ENCODE data around the gene ARL15.
"Not testable (repeated sequence)": the region's sequence is repeated elsewhere in the genome, so short reads cannot be mapped to it uniquely, and the experiment has no call there.

The ARL15 gene

DNA sequence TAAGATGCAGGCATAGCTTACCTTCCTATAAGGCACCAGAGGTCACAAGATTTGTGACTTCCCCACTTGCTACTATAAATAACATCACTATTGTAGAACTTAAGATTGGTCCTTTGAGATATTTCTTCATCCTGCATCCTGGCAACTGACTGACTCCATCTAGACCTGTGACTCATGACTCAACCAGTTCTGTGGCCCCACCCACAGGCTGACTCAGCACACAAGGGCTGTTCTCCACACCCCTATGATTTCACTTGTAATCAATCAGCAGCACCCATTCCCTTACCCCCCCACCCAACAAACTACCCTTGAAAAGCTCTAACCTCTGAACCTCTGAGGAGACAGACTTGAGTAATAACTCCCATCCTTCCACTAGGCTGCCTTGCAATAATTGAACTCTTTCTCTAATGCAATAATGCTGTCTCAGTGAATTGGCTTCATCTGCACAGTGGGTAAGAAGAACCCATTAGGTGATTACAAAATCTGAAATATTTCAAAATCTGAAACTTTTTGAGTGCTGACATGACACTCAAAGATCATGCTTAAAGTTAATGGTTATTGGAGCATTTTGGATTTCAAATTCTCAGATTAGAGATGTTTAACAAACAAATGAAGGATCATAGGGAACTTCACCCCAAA is 296.7 kb downstream of the ARL15 start:
- DNase-seq, result peak; percentile 68

DNA sequence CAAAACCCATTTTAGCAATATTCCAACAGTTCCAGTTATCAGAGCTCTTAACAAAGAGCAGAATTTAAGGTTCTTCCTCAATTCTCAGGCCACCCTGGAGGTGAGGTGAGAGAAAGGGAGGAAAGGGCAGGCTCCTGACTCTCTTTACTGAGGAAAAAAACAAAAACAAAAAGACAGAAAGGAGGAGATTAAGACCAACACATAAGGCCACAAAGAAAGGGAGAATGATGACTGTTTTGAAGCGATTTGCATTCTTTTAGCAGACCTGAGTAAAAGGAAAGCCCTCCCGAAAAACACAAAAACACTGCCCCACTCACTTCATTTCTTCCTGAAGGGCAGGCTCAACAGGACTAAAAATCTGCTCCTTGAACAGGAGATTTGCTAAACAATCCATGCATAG is 300.5 kb downstream of the ARL15 start:
- DNase-seq, result no peak

DNA sequence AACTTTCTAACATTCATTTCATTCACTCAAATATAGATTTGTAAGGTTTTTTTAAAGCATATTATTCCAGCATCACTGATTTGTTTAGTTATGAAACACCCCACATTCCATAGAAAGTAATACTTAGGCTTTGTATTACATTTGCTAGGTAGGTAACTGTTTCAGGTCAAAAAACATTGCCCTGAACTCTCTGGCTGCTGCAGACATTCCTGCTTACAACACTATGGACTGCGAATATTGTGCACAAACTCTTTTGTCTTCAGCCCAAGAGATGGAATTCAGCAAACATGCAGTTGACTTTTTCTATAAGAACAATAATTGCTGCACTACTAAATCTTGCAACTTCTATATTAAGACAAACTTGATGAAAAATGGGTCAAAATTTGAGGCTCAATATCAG is 301.0 kb downstream of the ARL15 start:
- no peak for DNase-seq

DNA sequence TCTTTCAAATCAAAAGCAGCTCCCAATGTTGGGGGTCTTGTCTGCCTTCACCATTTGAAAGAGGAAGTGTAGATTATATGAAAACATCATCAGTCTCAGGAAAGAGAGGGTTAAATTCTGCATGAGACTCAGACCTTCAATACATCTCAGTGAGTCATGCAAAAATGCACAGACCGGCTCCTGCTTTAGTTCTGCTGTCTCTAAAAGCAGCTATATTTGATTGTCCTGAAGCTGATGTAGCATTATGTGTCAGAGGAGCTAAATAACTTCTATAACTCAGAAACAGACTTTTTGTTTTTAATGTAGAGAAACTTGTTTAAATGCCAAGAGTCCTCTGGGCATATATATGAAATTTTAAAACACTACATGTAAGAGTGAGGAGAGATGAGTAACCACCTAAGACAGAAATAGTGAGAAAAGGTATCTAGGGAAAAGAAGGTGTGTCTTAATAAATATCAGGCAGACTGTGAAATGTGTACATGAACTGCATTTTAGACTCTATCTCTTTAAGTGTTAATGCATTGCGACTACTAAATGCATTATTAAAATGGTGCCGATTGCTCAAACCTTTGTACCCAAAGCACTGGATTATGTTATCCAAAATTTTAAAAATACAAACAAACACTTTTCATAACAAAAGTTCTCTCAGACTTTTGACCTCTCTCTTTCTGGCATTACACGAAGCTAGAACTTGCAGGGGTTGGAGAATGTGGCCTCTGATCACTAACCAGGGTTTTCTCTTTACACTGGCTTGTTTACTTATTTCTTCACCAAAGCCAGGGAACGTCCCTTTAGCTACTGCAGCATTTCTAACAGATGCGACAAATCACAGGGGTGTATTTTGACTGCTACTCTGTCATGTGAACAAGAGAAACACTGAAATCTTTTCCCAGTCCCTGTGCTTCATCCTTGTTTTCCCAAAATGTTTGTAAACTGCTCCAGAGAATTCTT is 302.3 kb downstream of the ARL15 start:
- no peak for DNase-seq

DNA sequence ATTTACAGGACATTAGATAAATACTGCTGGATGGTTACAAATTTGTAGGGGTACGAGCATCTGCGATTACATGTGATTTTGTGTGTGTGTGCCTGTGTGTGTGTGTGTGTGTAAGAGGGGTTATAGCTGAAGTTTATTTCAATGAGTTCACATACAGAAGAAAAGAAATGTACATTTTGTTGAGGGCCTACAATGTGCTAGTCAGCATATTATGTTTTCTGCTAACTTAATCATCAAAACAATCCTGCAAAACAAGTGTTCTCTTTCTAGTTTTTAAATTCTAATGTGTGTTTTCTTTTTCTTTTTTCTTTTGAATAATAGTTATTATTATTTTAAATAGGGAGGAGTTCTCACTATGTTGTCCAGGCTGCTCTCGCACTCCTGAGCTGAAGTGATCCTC is 305.7 kb downstream of the ARL15 start:
- no peak for DNase-seq

DNA sequence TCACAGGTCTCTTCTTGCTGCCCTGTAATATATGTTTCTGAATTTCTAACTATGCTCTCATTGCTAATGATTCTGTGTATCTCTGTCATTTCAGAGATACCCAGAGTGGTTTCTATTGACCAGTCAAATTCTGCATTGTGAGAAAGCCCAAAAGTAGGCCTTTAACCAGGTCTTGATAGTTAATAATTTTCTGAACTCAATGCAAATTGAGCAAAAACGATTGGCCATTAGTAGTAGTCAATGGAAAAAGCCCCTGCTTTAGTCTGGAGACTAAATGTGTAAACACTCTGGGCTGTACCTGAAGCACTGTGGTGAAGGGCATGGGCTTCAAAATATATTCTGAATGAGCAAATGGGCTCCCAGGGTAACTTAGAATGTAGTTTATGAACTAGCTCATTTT is 307.6 kb downstream of the ARL15 start:
- no peak for DNase-seq

DNA sequence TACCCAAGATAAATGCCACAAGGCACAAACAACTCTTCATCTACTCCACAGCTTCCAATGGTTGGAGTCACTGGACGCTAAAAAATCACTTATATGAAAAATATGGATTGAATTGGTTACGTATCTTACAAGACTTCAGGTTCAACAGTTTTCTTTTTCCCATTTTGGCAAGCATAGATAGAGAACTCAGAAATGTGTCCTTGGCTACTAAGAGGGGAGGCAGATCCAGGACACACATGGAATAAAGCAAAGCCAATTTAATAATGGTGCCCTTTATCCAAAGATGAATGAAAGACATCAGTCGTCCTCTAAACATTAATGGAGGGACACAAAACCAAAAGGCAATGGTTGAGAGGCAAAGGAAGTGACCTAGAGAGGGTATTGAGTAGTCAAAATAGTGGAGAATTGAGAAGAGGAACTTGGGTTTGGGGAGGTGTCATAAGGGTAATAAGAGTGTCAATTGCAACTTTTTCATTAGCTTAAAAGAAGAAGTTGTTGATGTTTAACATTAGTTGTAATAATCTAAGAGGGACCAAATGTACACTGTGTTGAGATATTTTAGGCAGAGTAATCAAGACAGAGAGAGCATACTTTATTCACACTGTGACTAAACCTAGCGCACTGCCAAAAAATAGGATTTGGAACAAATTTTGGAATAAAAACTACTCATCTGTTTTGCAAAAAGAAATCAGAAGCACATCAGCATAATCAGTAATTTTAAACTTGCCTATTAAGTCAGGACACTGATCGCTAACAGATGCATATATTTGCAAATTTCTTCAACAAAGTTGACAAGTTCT is 308.2 kb downstream of the ARL15 start:
- DNase-seq, result no peak

DNA sequence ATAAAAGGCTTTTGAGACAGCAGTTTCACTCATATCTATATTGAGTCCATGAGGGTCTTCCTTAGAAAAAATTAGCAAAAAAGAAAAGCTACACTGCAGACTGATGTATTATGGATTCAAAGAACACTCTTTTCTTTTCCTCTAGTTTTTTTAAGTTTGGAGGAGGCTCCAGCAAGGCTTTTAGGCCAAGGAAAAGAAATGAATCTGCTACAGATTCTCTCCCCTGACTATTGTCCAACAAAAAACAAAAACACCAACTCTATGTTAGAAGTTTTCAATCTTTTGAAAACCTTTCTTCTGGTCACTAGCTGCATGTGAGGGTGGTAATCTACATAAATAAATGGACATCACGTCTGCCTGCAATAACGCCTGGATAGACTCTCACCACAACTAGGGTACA is 310.4 kb downstream of the ARL15 start:
- no peak for DNase-seq

DNA sequence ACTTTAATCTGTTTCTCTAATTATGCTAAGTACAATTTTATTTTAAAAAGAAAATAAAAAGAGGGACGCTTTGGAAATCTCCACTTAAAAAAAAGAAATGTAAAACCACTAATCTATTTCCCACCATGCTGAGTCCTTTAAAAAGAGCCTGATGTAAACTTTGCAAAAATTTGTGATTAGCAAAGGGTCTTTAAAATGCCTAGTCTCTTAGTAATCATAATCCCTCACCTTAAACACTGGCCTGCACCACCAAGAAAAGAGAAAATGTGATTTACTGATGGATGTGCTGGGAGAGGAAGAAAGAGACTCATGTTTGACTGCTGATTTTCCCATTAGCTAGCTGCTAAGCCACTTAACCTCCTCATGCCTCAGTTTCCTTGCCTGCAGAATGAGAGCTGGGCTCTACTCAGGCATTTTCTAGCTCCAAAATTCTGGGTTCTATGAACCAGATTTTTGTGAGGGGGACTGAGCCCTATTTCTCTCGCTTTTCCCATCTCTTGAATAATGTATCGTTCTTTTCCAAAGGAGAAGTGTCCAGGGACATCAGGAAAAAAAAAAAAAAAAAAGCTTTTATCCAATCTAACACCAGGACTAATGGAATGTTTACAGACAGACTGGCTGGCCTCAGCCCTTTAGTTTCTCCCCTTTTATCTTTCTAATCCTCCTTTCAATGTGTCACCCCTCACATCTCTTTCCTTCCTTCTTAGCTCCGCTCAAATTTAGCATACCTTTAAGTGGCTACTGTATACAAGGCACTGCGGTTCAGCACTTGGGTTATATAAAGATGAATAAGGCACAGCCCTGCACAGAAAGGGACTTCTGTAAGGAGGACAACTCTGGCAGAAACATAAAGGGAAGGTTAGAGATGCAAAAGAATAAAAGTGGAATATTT is 312.4 kb downstream of the ARL15 start:
- DNase-seq, result no peak

DNA sequence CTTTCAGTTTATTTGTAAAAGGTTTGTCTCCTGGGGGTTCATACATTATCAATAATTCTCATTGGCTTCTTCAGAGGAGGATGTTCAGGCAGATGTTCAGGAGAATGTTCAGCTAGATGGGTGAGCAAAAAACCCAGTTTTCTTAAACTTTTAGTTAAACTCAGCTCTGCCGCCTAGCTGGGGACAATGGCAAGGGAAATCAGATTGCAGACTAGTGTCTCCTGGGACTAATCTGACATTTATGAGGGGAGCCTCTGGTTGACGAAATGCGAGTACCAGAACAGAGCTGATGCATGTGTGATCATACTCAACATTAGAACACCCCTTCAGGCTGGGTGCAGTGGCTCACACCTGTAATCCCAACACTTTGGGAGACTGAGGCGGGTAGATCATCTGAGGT is 314.4 kb downstream of the ARL15 start:
- DNase-seq, result no peak

DNA sequence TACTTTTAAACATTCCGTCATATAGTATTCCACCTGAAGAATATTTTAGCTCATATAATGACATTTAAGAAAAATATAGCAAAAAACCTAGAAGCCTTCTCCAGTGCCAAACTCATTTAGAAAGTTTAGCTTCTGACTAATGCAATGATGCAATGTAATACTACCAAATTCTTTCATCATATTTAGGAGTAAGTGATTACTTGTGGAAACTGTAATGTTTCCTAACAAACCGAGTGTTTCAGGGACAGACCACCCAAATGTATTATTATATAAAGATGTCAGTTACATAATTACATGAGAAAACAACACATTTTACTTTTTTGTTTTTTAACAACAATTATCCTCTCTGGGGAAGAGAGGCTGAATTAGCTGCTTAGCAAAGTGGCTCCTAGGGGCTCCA is 316.2 kb downstream of the ARL15 start:
- DNase-seq, result peak; percentile 36

DNA sequence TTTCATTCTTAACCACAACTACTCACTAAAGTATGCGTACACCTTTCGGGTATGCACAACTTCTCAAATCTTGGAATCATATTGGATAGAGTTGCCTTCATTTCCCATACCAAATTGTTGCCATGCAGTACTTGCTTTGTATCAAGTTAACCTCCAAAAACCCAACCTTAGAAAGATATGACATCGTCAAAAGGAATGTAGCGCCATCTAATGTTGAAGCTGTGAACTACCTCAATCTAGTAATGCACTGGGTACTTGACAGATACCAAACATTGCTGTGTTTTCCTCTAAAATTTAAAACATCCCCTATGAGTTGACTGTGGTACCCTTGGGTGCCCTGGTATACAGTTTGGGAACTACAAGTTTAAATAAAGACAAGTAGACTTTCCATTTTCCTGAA is 318.4 kb downstream of the ARL15 start:
- no peak for DNase-seq

DNA sequence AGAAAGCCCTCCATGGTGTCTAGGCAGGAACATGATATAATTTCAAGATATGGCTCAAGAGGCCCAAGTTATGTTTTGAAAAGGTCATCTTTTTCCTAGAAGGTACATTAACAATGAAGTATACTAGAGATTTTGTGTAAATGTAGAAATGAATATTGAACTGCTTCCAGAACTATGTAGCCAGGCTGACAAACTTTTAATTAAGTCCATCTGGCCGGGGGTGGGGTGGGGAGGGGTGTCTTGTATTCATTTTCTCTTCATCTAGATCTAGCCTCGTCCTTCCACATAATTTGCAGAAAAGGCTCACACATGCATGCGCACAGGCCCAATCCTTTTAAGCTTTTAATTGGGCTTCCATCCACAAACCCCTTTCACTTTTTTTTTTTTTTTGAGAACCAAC is 323.3 kb downstream of the ARL15 start:
- no peak for DNase-seq

DNA sequence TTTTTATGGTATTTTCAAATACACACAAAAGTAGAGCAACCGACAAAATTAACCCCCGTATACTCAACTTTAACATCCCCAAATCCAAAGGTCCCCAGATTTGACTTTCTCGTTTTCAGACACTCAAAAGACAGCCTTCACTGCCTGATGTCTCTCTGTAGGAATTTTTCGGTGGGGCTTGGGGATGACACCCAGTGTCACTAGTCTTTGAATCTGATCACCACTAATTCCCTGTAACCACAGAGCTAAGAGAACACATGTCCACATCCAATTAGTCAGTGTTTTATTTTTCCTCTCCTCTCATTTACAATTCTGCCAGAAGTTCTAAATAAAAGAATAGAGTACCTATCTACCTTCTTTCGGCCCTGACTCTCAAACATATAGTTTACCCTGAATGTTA is 324.6 kb downstream of the ARL15 start:
- no peak for DNase-seq

DNA sequence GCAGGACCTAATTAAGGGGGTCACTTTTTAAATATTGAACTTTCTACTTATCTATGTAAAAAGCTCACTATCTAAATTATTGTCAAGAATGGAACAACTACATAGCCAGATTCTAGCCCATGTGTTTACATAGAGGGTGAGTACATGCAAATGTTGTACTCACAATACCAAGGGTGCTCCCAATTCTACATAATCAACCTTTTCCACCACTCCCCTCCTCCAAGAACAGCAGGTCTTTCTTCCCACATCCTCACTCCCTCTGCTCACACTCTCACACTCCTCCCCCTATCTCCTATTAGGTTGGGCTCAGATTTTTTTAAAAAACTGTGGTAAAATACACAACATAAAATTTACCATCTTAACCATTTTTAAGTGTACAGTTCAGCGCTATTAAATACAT is 325.4 kb downstream of the ARL15 start:
- DNase-seq, result no peak

DNA sequence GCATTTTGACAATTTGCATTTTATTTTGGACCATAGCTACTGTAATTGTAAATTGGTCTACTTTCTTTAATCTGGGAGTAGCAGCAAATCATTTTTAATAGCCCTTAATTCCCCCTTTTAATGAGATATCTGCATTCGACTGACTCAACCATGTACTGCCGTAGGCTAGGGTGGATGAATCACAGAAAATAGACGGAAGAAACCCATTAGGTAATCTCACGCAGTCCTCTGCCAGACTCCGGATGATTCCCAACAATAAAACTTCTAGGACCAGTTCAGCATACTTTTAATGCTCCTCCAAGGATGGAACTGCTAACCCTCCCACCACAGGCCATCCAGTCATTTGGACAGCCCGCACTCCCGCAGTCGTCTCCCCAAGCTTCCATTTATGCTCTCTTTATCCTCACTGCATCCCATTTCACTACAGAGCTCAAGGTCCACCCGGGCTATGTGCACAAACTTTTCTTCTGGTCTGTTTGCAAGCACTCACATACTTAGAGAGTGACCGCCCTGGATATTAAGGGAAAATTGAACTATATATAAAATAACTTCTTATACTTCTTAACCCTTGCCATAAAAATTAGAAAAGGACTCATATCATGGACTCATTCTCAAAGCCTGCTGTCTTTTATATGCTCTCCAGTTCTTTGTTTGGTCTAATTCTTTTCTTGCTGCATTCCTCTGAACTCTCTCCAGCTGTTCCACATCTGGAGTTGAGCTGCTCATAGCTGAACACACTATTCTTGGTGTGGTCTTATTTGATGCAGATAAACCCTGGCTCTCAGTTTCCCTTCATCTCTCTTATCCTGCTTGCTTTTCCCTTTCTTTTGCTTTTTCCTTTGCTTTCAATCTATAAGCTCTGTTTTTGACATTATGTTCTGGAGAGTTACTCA is 326.6 kb downstream of the ARL15 start:
- peak; percentile 3 for DNase-seq

DNA sequence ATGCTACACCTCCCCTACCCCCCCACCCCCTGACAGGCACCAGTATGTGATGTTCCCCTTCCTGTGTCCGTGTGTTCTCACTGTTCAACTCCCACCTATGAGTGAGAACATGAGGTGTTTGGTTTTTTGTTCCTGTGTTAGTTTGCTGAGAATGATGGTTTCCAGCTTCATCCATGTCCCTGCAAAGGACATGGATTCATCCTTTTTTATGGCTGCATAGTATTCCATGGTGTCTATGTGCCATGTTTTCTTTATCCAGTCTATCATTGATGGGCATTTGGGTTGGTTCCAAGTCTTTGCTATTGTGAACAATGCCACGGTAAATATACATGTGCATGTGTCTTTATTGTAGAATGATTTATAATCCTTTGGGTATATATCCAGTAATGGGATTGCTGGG is 328.1 kb downstream of the ARL15 start:
- DNase-seq, result not testable (repeated sequence)

DNA sequence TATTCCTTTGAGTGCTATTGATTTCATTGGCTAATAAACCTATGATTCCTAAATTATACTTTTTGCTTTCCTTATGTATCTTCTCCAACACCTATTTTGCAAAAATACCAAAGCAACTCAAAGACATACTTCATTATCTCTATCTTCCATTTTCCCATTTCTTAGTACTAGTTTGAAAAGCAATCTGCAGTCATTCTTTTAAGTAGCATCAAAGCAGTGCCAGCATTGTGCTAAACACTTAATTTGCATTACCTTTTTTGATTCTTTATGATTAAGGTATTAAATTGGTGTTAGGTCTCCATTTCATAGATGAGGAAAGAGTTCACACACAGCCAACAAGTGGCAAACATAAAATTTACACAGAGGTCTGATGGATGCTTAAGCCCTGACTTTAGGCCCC is 330.3 kb downstream of the ARL15 start:
- no peak for DNase-seq

DNA sequence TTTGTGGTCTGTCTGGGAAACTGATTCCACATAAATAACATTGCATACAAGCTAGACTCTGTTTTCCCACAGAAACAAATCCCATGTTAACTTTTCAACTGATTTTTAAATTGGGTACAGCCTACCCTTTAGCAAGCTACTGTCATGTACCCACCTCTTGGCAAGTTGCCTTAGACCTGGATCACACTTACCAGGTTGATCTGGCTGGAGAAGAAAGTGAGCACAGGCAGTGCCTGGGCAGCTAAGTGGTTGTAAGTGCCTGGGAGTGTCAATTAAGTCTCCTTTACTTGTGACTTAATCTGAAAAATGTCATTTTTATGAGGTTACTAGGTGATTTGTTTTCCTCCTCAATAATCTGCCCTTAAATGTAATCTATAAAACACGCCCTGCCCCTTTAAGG is 336.4 kb downstream of the ARL15 start:
- DNase-seq, result no peak

DNA sequence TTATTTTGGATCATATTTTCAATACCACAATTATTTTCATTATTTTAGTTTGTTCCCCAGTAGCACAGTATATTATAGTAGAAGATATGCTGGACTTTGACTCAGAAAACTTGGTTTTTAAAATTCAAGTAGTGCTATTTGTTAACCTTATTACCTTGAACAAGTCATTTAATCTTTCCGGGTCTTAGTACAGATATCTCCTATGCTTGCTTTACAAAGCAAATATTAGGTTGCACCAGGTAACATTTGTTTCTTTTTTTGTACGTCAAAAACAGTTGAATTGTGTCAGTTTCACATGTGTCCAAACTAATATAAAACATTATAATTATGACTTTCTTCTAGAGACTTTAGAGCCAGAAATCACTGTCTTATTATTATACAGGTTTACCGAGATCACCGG is 338.1 kb downstream of the ARL15 start:
- no peak for DNase-seq

DNA sequence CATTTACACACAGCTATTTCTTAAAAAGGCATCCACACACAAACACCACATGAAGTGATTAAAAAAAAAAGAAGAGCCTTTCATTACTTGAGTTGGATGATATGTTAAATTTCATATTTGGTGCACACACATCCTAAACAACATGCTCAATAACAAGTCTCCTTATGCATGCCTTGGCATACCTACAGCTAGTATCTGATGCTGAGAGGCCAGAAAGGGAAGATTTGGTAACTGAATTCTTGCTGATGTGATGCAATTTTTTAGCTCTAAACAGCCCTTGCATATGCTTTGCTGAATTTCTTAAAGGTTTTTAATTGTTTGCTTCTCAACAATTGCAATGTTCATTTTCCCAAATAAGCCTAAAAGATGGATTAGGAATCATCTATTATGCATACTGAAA is 338.8 kb downstream of the ARL15 start:
- no peak for DNase-seq

DNA sequence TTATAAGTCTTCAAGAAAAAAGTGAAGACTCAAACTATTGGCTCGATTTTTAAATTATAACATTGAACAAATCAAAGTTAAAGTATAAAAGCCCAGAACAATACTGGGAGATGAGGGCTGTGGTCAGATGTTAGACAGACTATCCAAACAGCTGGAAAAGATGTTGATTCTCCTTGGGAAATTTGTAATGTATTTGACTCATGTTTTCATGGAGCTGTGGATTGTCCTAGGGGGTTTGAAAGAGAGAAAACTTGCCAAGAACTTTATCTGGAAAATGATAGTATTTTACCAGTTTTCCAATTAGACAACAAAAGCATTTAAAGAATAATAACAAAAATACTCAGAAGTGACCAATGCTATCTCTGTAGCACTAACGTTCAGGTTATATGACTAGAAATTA is 339.2 kb downstream of the ARL15 start:
- DNase-seq, result no peak

Measured in NCI-H226 (cell line).